ELR (cell line): ENCODE data around the gene MATCAP1.

Source experiments
- DNase-seq: peaks from one replicate; pipeline ENCODE4 v3.0.0-alpha.2; 2015; ENCODE audit warnings: low read depth

Gene MATCAP1

GRCh38 chr16:67183627-67184452 lies at the start of gene MATCAP1:
Gene MATCAP1, minus strand, starts transcription at chr16:67183963. Its CDS starts 3,353 bp downstream, at chr16:67180610.
- DNase-seq, result peak; percentile 99

- no peak for DNase-seq
Observed at GRCh38 chr16:67230809-67231660, 47.3 kb upstream of the MATCAP1 start.

GRCh38 chr16:67229906-67230808 lies 46.4 kb upstream of the MATCAP1 start:
- no peak for DNase-seq

- no peak for DNase-seq
Observed at GRCh38 chr16:67228905-67229304, 45.1 kb upstream of the MATCAP1 start.

GRCh38 chr16:67228034-67228785 lies 44.4 kb upstream of the MATCAP1 start:
- no peak for DNase-seq

- DNase-seq, result no peak
Observed at GRCh38 chr16:67227567-67227921, 43.8 kb upstream of the MATCAP1 start.

- DNase-seq, result peak; percentile 100
Observed at GRCh38 chr16:67226804-67227566, 43.2 kb upstream of the MATCAP1 start, which contains the start of gene TMEM208. Gene TMEM208, plus strand, starts transcription at chr16:67227130. Its CDS starts 89 bp downstream, at chr16:67227219.

- DNase-seq, result no peak
Observed at GRCh38 chr16:67226295-67226803, 42.6 kb upstream of the MATCAP1 start.

- no peak for DNase-seq
Observed at GRCh38 chr16:67223992-67224391, 40.2 kb upstream of the MATCAP1 start.

- DNase-seq, result no peak
Observed at GRCh38 chr16:67216612-67217490, 33.1 kb upstream of the MATCAP1 start.

GRCh38 chr16:67215706-67216105 lies 31.9 kb upstream of the MATCAP1 start:
- no peak for DNase-seq

GRCh38 chr16:67213197-67214019 lies 29.6 kb upstream of the MATCAP1 start:
- no peak for DNase-seq

GRCh38 chr16:67212766-67213165 lies 29.0 kb upstream of the MATCAP1 start:
- peak; percentile 58 for DNase-seq

- no peak for DNase-seq
Observed at GRCh38 chr16:67211674-67212073, 27.9 kb upstream of the MATCAP1 start.

GRCh38 chr16:67210069-67210937 lies 26.5 kb upstream of the MATCAP1 start:
- no peak for DNase-seq

- no peak for DNase-seq
Observed at GRCh38 chr16:67209565-67209964, 25.8 kb upstream of the MATCAP1 start.
